ENCODE data around the gene PDE4D.

The PDE4D gene

GRCh38 chr5:59874675-59875074 is 18.9 kb downstream of the PDE4D start:
- no peaks in the 10 kb centered on the region for H3K9me3 ChIP-seq (ENCODE audit: control insufficient read depth, low read length)
- peaks cover 21% of the 10 kb centered on the region for H3K4me1 ChIP-seq (ENCODE audit: control insufficient read depth, insufficient read depth, low read length, poor library complexity, severe bottlenecking)
- no peak overlapping the region for H3K4me3 ChIP-seq (ENCODE audit: extremely low read depth, insufficient read depth, low read length, poor library complexity, severe bottlenecking)
- no peak overlapping the region for H3K27ac ChIP-seq (ENCODE audit: low read depth, low read length, severe bottlenecking)
- 100% methylated on average over 1 of the region's 1 CpG; no CpG with 5 or more reads in 1 of the 2 experiments for WGBS, 2 experiments (ENCODE audit: insufficient coverage in 2 of 2)
- H3K36me3 ChIP-seq (ENCODE audit: control insufficient read depth, insufficient read depth, low read length) = no peaks in the 10 kb centered on the region

GRCh38 chr5:59873113-59873512 is 20.4 kb downstream of the PDE4D start:
- peaks cover 21% of the 10 kb centered on the region for H3K4me1 ChIP-seq (ENCODE audit: control insufficient read depth, insufficient read depth, low read length, poor library complexity, severe bottlenecking)
- no peak overlapping the region for H3K4me3 ChIP-seq (ENCODE audit: extremely low read depth, insufficient read depth, low read length, poor library complexity, severe bottlenecking)
- 71 to 80% methylated on average over 1 of the region's 2 CpGs for WGBS, 2 experiments (ENCODE audit: insufficient coverage in 2 of 2)
- peak overlapping the region; percentile 92 for H3K27ac ChIP-seq (ENCODE audit: low read depth, low read length, severe bottlenecking)
- no peaks in the 10 kb centered on the region for H3K9me3 ChIP-seq (ENCODE audit: control insufficient read depth, low read length)
- H3K36me3 ChIP-seq (ENCODE audit: control insufficient read depth, insufficient read depth, low read length) = no peaks in the 10 kb centered on the region

GRCh38 chr5:59866661-59867060 is 26.9 kb downstream of the PDE4D start:
- peaks cover 13% of the 10 kb centered on the region for H3K4me1 ChIP-seq (ENCODE audit: control insufficient read depth, insufficient read depth, low read length, poor library complexity, severe bottlenecking)
- H3K27ac ChIP-seq (ENCODE audit: low read depth, low read length, severe bottlenecking) = no peak overlapping the region
- H3K9me3 ChIP-seq (ENCODE audit: control insufficient read depth, low read length) = no peaks in the 10 kb centered on the region
- H3K4me3 ChIP-seq (ENCODE audit: extremely low read depth, insufficient read depth, low read length, poor library complexity, severe bottlenecking) = no peak overlapping the region
- H3K36me3 ChIP-seq (ENCODE audit: control insufficient read depth, insufficient read depth, low read length) = no peaks in the 10 kb centered on the region
- WGBS, 2 experiments (ENCODE audit: insufficient coverage in 2 of 2) = no CpG with 5 or more reads among the region's 2 CpGs

GRCh38 chr5:59864718-59865117 is 28.8 kb downstream of the PDE4D start:
- Histone ChIP-seq H3K9me3 (ENCODE audit: control insufficient read depth, low read length) (no peaks in the 10 kb centered on the region), H3K27ac (ENCODE audit: low read depth, low read length, severe bottlenecking) (no peak overlapping the region), H3K4me3 (ENCODE audit: extremely low read depth, insufficient read depth, low read length, poor library complexity, severe bottlenecking) (no peak overlapping the region), H3K4me1 (ENCODE audit: control insufficient read depth, insufficient read depth, low read length, poor library complexity, severe bottlenecking) (peaks cover 13% of the 10 kb centered on the region), H3K36me3 (ENCODE audit: control insufficient read depth, insufficient read depth, low read length) (no peaks in the 10 kb centered on the region)
- WGBS, 2 experiments (ENCODE audit: insufficient coverage in 2 of 2) = 69 to 86% methylated on average over 3 of the region's 3 CpGs

- WGBS, 2 experiments (ENCODE audit: insufficient coverage in 2 of 2) = 65 to 79% methylated on average over 2 to 4 of the region's 5 CpGs
Observed at GRCh38 chr5:59863777-59864176, 29.7 kb downstream of the PDE4D start.

GRCh38 chr5:59856358-59856757 is 37.2 kb downstream of the PDE4D start:
- no peaks in the 10 kb centered on the region for H3K9me3 ChIP-seq (ENCODE audit: control insufficient read depth, low read length)
- WGBS, 2 experiments (ENCODE audit: insufficient coverage in 2 of 2) = 92% methylated on average over 2 to 3 of the region's 5 CpGs
- H3K4me1 ChIP-seq (ENCODE audit: control insufficient read depth, insufficient read depth, low read length, poor library complexity, severe bottlenecking) = no peaks in the 10 kb centered on the region
- no peak overlapping the region for H3K4me3 ChIP-seq (ENCODE audit: extremely low read depth, insufficient read depth, low read length, poor library complexity, severe bottlenecking)
- no peaks in the 10 kb centered on the region for H3K36me3 ChIP-seq (ENCODE audit: control insufficient read depth, insufficient read depth, low read length)
- H3K27ac ChIP-seq (ENCODE audit: low read depth, low read length, severe bottlenecking) = no peak overlapping the region

More at GRCh38 chr5:59863777-59864176, 29.7 kb downstream of the PDE4D start:
- no peak overlapping the region for H3K4me3 ChIP-seq (ENCODE audit: extremely low read depth, insufficient read depth, low read length, poor library complexity, severe bottlenecking)
- H3K4me1 ChIP-seq (ENCODE audit: control insufficient read depth, insufficient read depth, low read length, poor library complexity, severe bottlenecking) = peaks cover 13% of the 10 kb centered on the region
- no peak overlapping the region for H3K27ac ChIP-seq (ENCODE audit: low read depth, low read length, severe bottlenecking)
- no peaks in the 10 kb centered on the region for H3K36me3 ChIP-seq (ENCODE audit: control insufficient read depth, insufficient read depth, low read length)
- no peaks in the 10 kb centered on the region for H3K9me3 ChIP-seq (ENCODE audit: control insufficient read depth, low read length)

GRCh38 chr5:59850766-59851165 is 42.8 kb downstream of the PDE4D start:
- no peaks in the 10 kb centered on the region for H3K36me3 ChIP-seq (ENCODE audit: control insufficient read depth, insufficient read depth, low read length)
- no peak overlapping the region for H3K27ac ChIP-seq (ENCODE audit: low read depth, low read length, severe bottlenecking)
- no peak overlapping the region for H3K4me3 ChIP-seq (ENCODE audit: extremely low read depth, insufficient read depth, low read length, poor library complexity, severe bottlenecking)
- WGBS, 2 experiments (ENCODE audit: insufficient coverage in 2 of 2) = 90 to 100% methylated on average over 2 of the region's 2 CpGs
- no peaks in the 10 kb centered on the region for H3K4me1 ChIP-seq (ENCODE audit: control insufficient read depth, insufficient read depth, low read length, poor library complexity, severe bottlenecking)
- no peaks in the 10 kb centered on the region for H3K9me3 ChIP-seq (ENCODE audit: control insufficient read depth, low read length)

GRCh38 chr5:59847586-59847985 is 45.9 kb downstream of the PDE4D start:
- H3K36me3 ChIP-seq (ENCODE audit: control insufficient read depth, insufficient read depth, low read length) = no peaks in the 10 kb centered on the region
- H3K4me3 ChIP-seq (ENCODE audit: extremely low read depth, insufficient read depth, low read length, poor library complexity, severe bottlenecking) = no peak overlapping the region
- no peaks in the 10 kb centered on the region for H3K9me3 ChIP-seq (ENCODE audit: control insufficient read depth, low read length)
- 71% methylated on average over 1 of the region's 2 CpGs; no CpG with 5 or more reads in 1 of the 2 experiments for WGBS, 2 experiments (ENCODE audit: insufficient coverage in 2 of 2)
- peaks cover 3% of the 10 kb centered on the region for H3K4me1 ChIP-seq (ENCODE audit: control insufficient read depth, insufficient read depth, low read length, poor library complexity, severe bottlenecking)
- no peak overlapping the region for H3K27ac ChIP-seq (ENCODE audit: low read depth, low read length, severe bottlenecking)

- WGBS, 2 experiments (ENCODE audit: insufficient coverage in 2 of 2) = no CpG with 5 or more reads among the region's 2 CpGs
- H3K36me3 ChIP-seq (ENCODE audit: control insufficient read depth, insufficient read depth, low read length) = no peaks in the 10 kb centered on the region
- H3K27ac ChIP-seq (ENCODE audit: low read depth, low read length, severe bottlenecking) = no peak overlapping the region
- no peak overlapping the region for H3K4me3 ChIP-seq (ENCODE audit: extremely low read depth, insufficient read depth, low read length, poor library complexity, severe bottlenecking)
- H3K4me1 ChIP-seq (ENCODE audit: control insufficient read depth, insufficient read depth, low read length, poor library complexity, severe bottlenecking) = peaks cover 13% of the 10 kb centered on the region
- no peaks in the 10 kb centered on the region for H3K9me3 ChIP-seq (ENCODE audit: control insufficient read depth, low read length)
Observed at GRCh38 chr5:59845730-59846129, 47.8 kb downstream of the PDE4D start.

GRCh38 chr5:59843511-59844213 is 49.9 kb downstream of the PDE4D start:
- Histone ChIP-seq H3K36me3 (ENCODE audit: control insufficient read depth, insufficient read depth, low read length) (no peaks in the 10 kb centered on the region), H3K9me3 (ENCODE audit: control insufficient read depth, low read length) (no peaks in the 10 kb centered on the region), H3K4me3 (ENCODE audit: extremely low read depth, insufficient read depth, low read length, poor library complexity, severe bottlenecking) (no peak overlapping the region), H3K4me1 (ENCODE audit: control insufficient read depth, insufficient read depth, low read length, poor library complexity, severe bottlenecking) (peaks cover 29% of the 10 kb centered on the region), H3K27ac (ENCODE audit: low read depth, low read length, severe bottlenecking) (no peak overlapping the region)
- 83 to 100% methylated on average over 1 of the region's 1 CpG for WGBS, 2 experiments (ENCODE audit: insufficient coverage in 2 of 2)

GRCh38 chr5:59842999-59843398 is 50.5 kb downstream of the PDE4D start:
- WGBS, 2 experiments (ENCODE audit: insufficient coverage in 2 of 2) = no CpG with 5 or more reads among the region's 1 CpG

More at GRCh38 chr5:59842999-59843398, 50.5 kb downstream of the PDE4D start:
- no peak overlapping the region for H3K4me3 ChIP-seq (ENCODE audit: extremely low read depth, insufficient read depth, low read length, poor library complexity, severe bottlenecking)
- no peaks in the 10 kb centered on the region for H3K9me3 ChIP-seq (ENCODE audit: control insufficient read depth, low read length)
- H3K4me1 ChIP-seq (ENCODE audit: control insufficient read depth, insufficient read depth, low read length, poor library complexity, severe bottlenecking) = peaks cover 29% of the 10 kb centered on the region
- H3K27ac ChIP-seq (ENCODE audit: low read depth, low read length, severe bottlenecking) = no peak overlapping the region
- H3K36me3 ChIP-seq (ENCODE audit: control insufficient read depth, insufficient read depth, low read length) = no peaks in the 10 kb centered on the region
